Thoracic aorta (tissue), 2 donors: ENCODE data around the gene HIP1R. TPM values are rescaled to one million over a fixed set of nuclear protein-coding genes. Genes with fewer than 3 reads are reported as not detected.

Source experiments
- ATAC-seq: fragments of 150-250 bp; one replicate; pipeline ENCODE4 v1.8.0; 2017; ENCODE audit warnings: low read depth; ENCODE audit not compliant: insufficient number of reproducible peaks, low FRiP score
- DNase-seq: peaks from one replicate; pipeline ENCODE4 v3.0.0-alpha.2; 2020; ENCODE audit warnings: low spot score
- H3K27ac ChIP-seq, 2 donors: fragments of 200-600 bp; sonication (generic); 1 replicate in 1 of 2; 2 replicates in 1 of 2; pipeline ENCODE4 v1.5.1; 2016; ENCODE audit warnings: mild to moderate bottlenecking in 2 of 2, moderate library complexity in 2 of 2
- H3K27me3 ChIP-seq: fragments of 200-600 bp; sonication (generic); replicated peaks from 2 replicates; pipeline ENCODE4 v1.6.0; 2016; ENCODE audit warnings: mild to moderate bottlenecking; ENCODE audit not compliant: insufficient read depth
- H3K36me3 ChIP-seq: fragments of 200-600 bp; sonication (generic); one replicate; pipeline ENCODE4 v1.5.1; 2016
- H3K4me1 ChIP-seq, 2 donors: fragments of 200-600 bp; sonication (generic); 1 replicate in 1 of 2; 2 replicates in 1 of 2; pipeline versions ENCODE4 v1.5.1 to v1.6.0; 2016; ENCODE audit warnings: low read depth in 2 of 2, mild to moderate bottlenecking in 1 of 2; ENCODE audit not compliant: control insufficient read depth in 1 of 2
- H3K4me3 ChIP-seq: fragments of 200-600 bp; sonication (generic); 2 replicates; pipeline ENCODE4 v1.5.1; 2016; ENCODE audit warnings: mild to moderate bottlenecking
- H3K9me3 ChIP-seq: fragments of 200-600 bp; sonication (generic); 2 replicates; pipeline ENCODE4 v1.5.1; 2016
- total RNA-seq, 2 donors: library from RNA; depleted of rRNA; stranded (reverse); fragments of >200 nt; gene quantifications; one replicate each; pipeline versions ENCODE4 v1.1.0 to v1.2.3, GENCODE V29; 2016
- TF ChIP-seq, protein P1 (sequence below): fragments of 200-600 bp; sonication (generic); IDR thresholded peaks from one replicate; pipeline ENCODE4 v1.5.1; 2019; ENCODE audit warnings: antibody characterized with exemption

Gene HIP1R
- total RNA-seq, 2 donors from 2014 or later = 109 to 131 TPM

DNA sequence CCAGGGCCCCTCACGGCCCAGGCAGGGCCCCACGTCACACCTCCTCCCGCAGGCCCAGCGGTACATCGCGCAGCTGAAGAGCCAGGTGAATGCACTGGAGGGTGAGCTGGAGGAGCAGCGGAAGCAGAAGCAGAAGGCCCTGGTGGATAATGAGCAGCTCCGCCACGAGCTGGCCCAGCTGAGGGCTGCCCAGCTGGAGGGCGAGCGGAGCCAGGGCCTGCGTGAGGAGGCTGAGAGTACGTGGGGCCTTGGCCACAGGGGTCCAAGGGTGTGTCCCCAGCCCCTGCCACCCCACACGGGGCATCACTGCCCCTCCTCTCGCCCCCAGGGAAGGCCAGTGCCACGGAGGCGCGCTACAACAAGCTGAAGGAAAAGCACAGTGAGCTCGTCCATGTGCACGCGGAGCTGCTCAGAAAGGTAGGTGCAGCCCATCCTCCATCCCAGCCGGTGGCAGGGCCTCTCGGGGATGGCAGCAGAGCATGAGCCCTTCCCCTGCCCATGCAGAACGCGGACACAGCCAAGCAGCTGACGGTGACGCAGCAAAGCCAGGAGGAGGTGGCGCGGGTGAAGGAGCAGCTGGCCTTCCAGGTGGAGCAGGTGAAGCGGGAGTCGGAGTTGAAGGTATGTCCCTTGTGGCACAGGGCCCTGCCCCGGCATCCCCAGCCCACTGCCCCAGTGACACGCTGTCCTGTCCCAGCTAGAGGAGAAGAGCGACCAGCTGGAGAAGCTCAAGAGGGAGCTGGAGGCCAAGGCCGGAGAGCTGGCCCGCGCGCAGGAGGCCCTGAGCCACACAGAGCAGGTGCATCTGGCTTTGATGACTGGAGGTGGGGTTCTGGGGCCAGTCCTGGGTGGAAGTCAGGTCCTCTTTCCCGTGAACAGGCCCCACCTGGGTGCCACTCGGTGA is 20.9 kb downstream of the HIP1R start:
- no peak overlapping the region for H3K4me3 ChIP-seq
- peaks cover 55% of the 10 kb centered on the region for H3K36me3 ChIP-seq
- TF ChIP-seq, protein P1, sequence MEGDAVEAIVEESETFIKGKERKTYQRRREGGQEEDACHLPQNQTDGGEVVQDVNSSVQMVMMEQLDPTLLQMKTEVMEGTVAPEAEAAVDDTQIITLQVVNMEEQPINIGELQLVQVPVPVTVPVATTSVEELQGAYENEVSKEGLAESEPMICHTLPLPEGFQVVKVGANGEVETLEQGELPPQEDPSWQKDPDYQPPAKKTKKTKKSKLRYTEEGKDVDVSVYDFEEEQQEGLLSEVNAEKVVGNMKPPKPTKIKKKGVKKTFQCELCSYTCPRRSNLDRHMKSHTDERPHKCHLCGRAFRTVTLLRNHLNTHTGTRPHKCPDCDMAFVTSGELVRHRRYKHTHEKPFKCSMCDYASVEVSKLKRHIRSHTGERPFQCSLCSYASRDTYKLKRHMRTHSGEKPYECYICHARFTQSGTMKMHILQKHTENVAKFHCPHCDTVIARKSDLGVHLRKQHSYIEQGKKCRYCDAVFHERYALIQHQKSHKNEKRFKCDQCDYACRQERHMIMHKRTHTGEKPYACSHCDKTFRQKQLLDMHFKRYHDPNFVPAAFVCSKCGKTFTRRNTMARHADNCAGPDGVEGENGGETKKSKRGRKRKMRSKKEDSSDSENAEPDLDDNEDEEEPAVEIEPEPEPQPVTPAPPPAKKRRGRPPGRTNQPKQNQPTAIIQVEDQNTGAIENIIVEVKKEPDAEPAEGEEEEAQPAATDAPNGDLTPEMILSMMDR = no peak
- no peaks in the 10 kb centered on the region for H3K27me3 ChIP-seq
- no peak for ATAC-seq
- no peak for DNase-seq
- no peaks in the 10 kb centered on the region for H3K9me3 ChIP-seq
- H3K27ac ChIP-seq = no peak overlapping the region
- peaks cover 23 to 37% of the 10 kb centered on the region in 2 donors for H3K4me1 ChIP-seq

DNA sequence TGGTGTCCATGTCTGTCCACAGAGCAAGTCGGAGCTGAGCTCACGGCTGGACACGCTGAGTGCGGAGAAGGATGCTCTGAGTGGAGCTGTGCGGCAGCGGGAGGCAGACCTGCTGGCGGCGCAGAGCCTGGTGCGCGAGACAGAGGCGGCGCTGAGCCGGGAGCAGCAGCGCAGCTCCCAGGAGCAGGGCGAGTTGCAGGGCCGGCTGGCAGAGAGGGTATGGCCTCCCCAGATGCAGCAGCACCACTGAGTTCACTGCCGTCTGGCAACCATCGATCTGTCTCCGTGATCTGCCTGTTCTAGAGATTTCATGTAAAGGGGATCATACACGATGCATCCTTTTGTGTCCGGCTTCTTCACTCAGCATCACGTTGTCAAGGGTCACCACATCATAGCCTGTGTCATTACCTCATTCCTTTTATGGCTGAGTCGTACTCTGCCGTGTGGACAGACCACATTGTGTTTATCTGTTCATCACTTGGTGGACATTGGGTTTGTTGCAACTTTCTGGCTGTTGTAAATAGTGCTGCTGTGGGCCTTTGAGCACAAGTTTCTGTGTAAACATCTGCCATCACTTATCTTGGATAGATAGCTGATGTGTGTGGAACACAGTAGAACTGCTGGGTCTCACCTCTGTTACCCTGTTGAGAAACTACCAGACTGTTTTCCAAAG is 21.9 kb downstream of the HIP1R start:
- Histone ChIP-seq H3K27ac (no peak overlapping the region), H3K4me1 (peaks cover 16 to 28% of the 10 kb centered on the region in 2 donors), H3K36me3 (peaks cover 61% of the 10 kb centered on the region), H3K4me3 (no peak overlapping the region), H3K9me3 (no peaks in the 10 kb centered on the region), H3K27me3 (no peaks in the 10 kb centered on the region)
- ATAC-seq = no peak
- TF ChIP-seq, protein P1 = no peak
- DNase-seq = no peak

DNA sequence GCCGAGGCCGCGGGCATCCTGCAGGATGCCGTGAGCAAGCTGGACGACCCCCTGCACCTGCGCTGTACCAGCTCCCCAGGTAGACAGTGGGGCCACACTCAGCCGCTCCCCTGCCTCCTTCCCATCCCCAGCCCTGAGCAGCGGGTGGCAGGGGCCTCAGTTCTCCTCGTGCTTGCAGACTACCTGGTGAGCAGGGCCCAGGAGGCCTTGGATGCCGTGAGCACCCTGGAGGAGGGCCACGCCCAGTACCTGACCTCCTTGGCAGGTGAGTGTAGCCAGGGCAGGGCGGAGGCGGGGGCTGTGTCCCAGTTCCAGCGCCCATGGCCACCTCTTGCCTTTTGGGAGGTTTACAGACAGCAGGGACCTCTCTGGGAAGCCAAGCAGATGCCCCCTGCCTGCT is 22.9 kb downstream of the HIP1R start:
- TF ChIP-seq, protein P1 = no peak
- no peak for ATAC-seq
- DNase-seq = no peak

DNA sequence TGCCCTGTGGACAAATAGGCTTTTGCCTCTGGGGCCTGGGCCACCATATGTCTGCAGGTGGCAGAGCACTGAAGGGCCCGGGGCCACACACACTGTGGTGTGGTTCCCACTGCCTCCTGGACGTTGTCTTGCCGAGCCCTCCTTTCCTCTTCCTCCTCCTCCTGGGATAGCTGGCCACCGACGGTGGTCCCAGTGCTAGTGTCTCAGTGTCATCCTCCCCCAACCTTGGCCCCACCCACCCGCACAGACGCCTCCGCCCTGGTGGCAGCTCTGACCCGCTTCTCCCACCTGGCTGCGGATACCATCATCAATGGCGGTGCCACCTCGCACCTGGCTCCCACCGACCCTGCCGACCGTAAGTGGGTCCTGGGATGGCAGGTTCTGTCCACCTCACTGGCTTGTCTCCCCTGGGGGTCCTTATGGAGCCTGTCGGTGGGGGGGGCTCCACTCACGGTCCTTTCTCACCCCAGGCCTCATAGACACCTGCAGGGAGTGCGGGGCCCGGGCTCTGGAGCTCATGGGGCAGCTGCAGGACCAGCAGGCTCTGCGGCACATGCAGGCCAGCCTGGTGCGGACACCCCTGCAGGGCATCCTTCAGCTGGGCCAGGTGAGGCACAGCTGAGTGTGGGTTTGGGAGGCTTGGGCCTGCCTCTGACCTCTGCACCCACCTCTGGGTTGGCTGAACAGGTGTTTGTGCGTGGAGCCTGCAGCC is 23.5 kb downstream of the HIP1R start:
- Histone ChIP-seq H3K9me3 (no peaks in the 10 kb centered on the region), H3K4me1 (peaks cover 3 to 12% of the 10 kb centered on the region in 2 donors), H3K4me3 (no peak overlapping the region), H3K27me3 (no peaks in the 10 kb centered on the region), H3K36me3 (peaks cover 61% of the 10 kb centered on the region), H3K27ac (no peak overlapping the region)
- no peak for DNase-seq
- no peak for ATAC-seq
- TF ChIP-seq, protein P1 = no peak

More for the DNA sequence above, 22.9 kb downstream of the HIP1R start:
- no peak overlapping the region for H3K27ac ChIP-seq
- H3K4me1 ChIP-seq = peaks cover 7 to 18% of the 10 kb centered on the region in 2 donors
- peaks cover 61% of the 10 kb centered on the region for H3K36me3 ChIP-seq
- no peaks in the 10 kb centered on the region for H3K27me3 ChIP-seq
- no peaks in the 10 kb centered on the region for H3K9me3 ChIP-seq
- H3K4me3 ChIP-seq = no peak overlapping the region
